A673 (cell line): Measurements from ENCODE around the gene SLC24A4.

ENCODE experiments used
- EZH2 ChIP-seq: fragments of 200-600 bp; sonication (generic); IDR thresholded peaks from 2 replicates; pipeline ENCODE4 v1.6.1; 2017; ENCODE audit warnings: borderline replicate concordance, low read depth, mild to moderate bottlenecking, mixed read lengths, antibody characterized with exemption, low read length; ENCODE audit not compliant: poor library complexity, severe bottlenecking
- TF ChIP-seq, protein P1 (sequence below): fragments of 300-800, 200-600 bp; sonication (generic); conservative IDR thresholded peaks from 2 replicates; pipeline ENCODE4 v1.5.1; 2017; ENCODE audit warnings: low read depth, mild to moderate bottlenecking, antibody characterized with exemption, low read length, moderate library complexity, mixed read lengths

DNA sequence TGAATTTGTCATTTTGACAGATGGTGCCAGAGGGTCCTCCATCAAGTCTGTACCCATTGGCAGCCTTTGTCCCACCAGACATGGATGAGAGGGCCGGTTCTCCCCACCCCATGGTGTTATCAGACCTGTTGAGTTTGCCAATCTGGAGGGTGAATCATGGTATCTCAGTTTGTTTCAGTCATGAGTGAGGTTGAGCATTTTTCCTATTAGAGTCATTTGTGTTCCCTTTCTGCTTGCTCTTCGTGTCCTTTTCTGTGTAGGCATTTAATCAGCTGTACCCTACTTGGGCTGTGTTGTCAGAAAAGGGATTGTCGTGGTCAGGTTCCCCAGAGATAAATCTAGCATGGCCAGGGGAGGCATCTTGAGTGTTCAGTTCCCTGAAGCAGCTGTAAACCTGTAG lies 30.5 kb downstream of the SLC24A4 start:
- TF ChIP-seq, protein P1, sequence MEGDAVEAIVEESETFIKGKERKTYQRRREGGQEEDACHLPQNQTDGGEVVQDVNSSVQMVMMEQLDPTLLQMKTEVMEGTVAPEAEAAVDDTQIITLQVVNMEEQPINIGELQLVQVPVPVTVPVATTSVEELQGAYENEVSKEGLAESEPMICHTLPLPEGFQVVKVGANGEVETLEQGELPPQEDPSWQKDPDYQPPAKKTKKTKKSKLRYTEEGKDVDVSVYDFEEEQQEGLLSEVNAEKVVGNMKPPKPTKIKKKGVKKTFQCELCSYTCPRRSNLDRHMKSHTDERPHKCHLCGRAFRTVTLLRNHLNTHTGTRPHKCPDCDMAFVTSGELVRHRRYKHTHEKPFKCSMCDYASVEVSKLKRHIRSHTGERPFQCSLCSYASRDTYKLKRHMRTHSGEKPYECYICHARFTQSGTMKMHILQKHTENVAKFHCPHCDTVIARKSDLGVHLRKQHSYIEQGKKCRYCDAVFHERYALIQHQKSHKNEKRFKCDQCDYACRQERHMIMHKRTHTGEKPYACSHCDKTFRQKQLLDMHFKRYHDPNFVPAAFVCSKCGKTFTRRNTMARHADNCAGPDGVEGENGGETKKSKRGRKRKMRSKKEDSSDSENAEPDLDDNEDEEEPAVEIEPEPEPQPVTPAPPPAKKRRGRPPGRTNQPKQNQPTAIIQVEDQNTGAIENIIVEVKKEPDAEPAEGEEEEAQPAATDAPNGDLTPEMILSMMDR = no peak
- no peak for TF ChIP-seq EZH2
